Astrocyte of the cerebellum (primary cell): ENCODE measurements around the gene KCNMA1.

Experiments used
- DNase-seq: peaks from one replicate; pipeline ENCODE4 v3.0.0-alpha.2; 2011; ENCODE audit warnings: low read depth
- H3K4me3 ChIP-seq: 2 replicates; pipeline ENCODE4 v1.5.1; 2011; ENCODE audit warnings: mild to moderate bottlenecking, low read depth, low read length, moderate library complexity
- in situ Hi-C: cut with HindIII; loops from 2 replicates; pipeline ENCODE4 v1.10.0; 2017; ENCODE audit warnings: low sequenced_read_pairs
- TF ChIP-seq, protein P1 (sequence below): IDR thresholded peaks from 2 replicates; pipeline ENCODE4 v1.5.1; 2012; ENCODE audit warnings: low read length, low read depth, moderate library complexity, mild to moderate bottlenecking; ENCODE audit errors: missing control alignments

The KCNMA1 gene

DNA sequence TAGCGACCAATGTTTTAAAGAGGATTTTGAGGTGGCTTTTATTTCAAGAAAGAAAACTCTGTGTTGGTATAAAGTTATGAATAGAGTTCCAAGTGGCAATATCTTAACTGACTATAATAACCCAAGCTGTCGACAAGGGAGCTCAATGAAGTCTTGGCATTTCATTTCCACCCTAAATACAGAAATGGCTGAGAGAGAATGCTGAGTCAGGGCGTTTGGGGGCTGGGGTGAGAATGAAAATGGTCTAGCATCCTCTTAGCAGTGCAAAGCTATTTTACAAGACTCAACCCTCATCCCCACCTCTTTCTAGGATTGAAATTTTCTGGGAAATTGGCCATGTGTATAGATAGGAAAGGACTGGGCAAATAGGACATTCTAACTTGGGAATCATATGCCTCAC lies 759.1 kb downstream of the KCNMA1 start:
- no peak for DNase-seq
- TF ChIP-seq, protein P1, sequence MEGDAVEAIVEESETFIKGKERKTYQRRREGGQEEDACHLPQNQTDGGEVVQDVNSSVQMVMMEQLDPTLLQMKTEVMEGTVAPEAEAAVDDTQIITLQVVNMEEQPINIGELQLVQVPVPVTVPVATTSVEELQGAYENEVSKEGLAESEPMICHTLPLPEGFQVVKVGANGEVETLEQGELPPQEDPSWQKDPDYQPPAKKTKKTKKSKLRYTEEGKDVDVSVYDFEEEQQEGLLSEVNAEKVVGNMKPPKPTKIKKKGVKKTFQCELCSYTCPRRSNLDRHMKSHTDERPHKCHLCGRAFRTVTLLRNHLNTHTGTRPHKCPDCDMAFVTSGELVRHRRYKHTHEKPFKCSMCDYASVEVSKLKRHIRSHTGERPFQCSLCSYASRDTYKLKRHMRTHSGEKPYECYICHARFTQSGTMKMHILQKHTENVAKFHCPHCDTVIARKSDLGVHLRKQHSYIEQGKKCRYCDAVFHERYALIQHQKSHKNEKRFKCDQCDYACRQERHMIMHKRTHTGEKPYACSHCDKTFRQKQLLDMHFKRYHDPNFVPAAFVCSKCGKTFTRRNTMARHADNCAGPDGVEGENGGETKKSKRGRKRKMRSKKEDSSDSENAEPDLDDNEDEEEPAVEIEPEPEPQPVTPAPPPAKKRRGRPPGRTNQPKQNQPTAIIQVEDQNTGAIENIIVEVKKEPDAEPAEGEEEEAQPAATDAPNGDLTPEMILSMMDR: no peak
- no peak overlapping the region for H3K4me3 ChIP-seq
- in situ Hi-C loops: no loop called here

GRCh38 chr10:76874896-76875295 lies 762.7 kb downstream of the KCNMA1 start:
- in situ Hi-C loops: no loop called here
- TF ChIP-seq, protein P1: no peak
- DNase-seq: no peak
- no peak overlapping the region for H3K4me3 ChIP-seq

GRCh38 chr10:76874176-76874575 lies 763.4 kb downstream of the KCNMA1 start:
- in situ Hi-C loops: no loop called here
- TF ChIP-seq, protein P1: no peak
- H3K4me3 ChIP-seq: no peak overlapping the region
- DNase-seq: no peak

- no peak for DNase-seq
- TF ChIP-seq, protein P1: no peak
- no peak overlapping the region for H3K4me3 ChIP-seq
- in situ Hi-C loops: no loop called here
Measured at GRCh38 chr10:76871697-76872295, 765.8 kb downstream of the KCNMA1 start.

DNA sequence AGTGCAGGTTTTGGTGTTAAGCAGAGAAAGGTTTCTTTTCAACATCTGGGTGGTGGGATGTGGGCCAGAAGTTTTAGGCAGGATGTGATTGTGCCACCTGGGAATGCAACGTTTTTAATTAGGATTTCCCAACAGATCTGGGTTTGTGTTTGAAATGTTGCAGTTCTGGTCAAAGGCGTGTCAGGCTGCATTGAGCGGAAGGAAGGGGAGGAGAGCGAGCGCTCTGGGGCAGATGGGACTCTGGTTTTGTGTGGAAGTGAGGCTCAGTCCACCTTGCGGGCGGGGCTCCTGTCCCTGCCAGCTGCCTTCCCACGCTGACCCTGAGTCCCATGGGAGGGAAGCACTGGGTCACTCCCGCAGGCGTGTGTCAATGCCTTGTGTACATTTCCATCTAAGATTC lies 767.7 kb downstream of the KCNMA1 start:
- in situ Hi-C loops: no loop called here
- no peak overlapping the region for H3K4me3 ChIP-seq
- TF ChIP-seq, protein P1: no peak
- no peak for DNase-seq

- H3K4me3 ChIP-seq: no peak overlapping the region
- in situ Hi-C loops: no loop called here
- TF ChIP-seq, protein P1: no peak
- DNase-seq: no peak
Measured at GRCh38 chr10:76868098-76868977, 769.3 kb downstream of the KCNMA1 start.
